Mesendoderm (in vitro differentiated cells): Measurements from ENCODE around the gene PILRB.

Experiments
- DNase-seq: peaks from one replicate; pipeline ENCODE4 v3.0.0; 2013
- H2AK5ac ChIP-seq: 2 replicates; pipeline ENCODE4 v1.6.1; 2013; ENCODE audit warnings: low read length, inconsistent platforms
- H2BK120ac ChIP-seq: 2 replicates; pipeline ENCODE4 v1.6.1; 2013; ENCODE audit warnings: low read depth, mild to moderate bottlenecking, low read length, moderate library complexity, mixed read lengths
- H2BK15ac ChIP-seq: replicated peaks from 2 replicates; pipeline ENCODE4 v1.6.1; 2013; ENCODE audit warnings: low read depth, mild to moderate bottlenecking, moderate library complexity
- H2BK5ac ChIP-seq: 2 replicates; pipeline ENCODE4 v1.6.1; 2013; ENCODE audit warnings: low read length, inconsistent platforms
- H3K18ac ChIP-seq: 2 replicates; pipeline ENCODE4 v1.6.1; 2013; ENCODE audit warnings: mild to moderate bottlenecking, low read length, mixed read lengths
- H3K23ac ChIP-seq: one replicate; pipeline ENCODE4 v1.6.1; 2013; ENCODE audit warnings: low read length
- H3K27ac ChIP-seq: 2 replicates; pipeline ENCODE4 v1.5.1; 2013; ENCODE audit warnings: low read depth, mild to moderate bottlenecking, inconsistent platforms, low read length, moderate library complexity
- H3K27me3 ChIP-seq: 2 replicates; pipeline ENCODE4 v1.6.1; 2013; ENCODE audit warnings: low read length, control low read depth, mild to moderate bottlenecking, inconsistent platforms; ENCODE audit not compliant: insufficient read depth, poor library complexity
- H3K36me3 ChIP-seq: 2 replicates; pipeline ENCODE4 v1.6.1; 2013; ENCODE audit warnings: low read length, inconsistent platforms; ENCODE audit not compliant: control insufficient read depth, insufficient read depth
- H3K4ac ChIP-seq: one replicate; pipeline ENCODE4 v1.6.1; 2013; ENCODE audit warnings: low read depth, mild to moderate bottlenecking, low read length, moderate library complexity
- H3K4me1 ChIP-seq: 2 replicates; pipeline ENCODE4 v1.6.1; 2013; ENCODE audit warnings: low read depth, low read length, inconsistent platforms; ENCODE audit not compliant: control insufficient read depth
- H3K4me2 ChIP-seq: 2 replicates; pipeline ENCODE4 v1.6.1; 2013; ENCODE audit warnings: low read length
- H3K4me3 ChIP-seq: 2 replicates; pipeline ENCODE4 v1.5.1; 2013; ENCODE audit warnings: mild to moderate bottlenecking, low read length
- H3K56ac ChIP-seq: one replicate; pipeline ENCODE4 v1.6.1; 2013; ENCODE audit warnings: low read length
- H3K79me1 ChIP-seq: 2 replicates; pipeline ENCODE4 v1.6.1; 2013; ENCODE audit warnings: low read length, inconsistent platforms
- H3K79me2 ChIP-seq: 2 replicates; pipeline ENCODE4 v1.6.1; 2013; ENCODE audit warnings: mild to moderate bottlenecking, low read length; ENCODE audit not compliant: control insufficient read depth, insufficient read depth
- H3K9ac ChIP-seq: 2 replicates; pipeline ENCODE4 v1.6.1; 2013; ENCODE audit warnings: low read length, inconsistent platforms
- H4K5ac ChIP-seq: one replicate; pipeline ENCODE4 v1.6.1; 2013; ENCODE audit warnings: low read length
- H4K8ac ChIP-seq: one replicate; pipeline ENCODE4 v1.6.1; 2013; ENCODE audit warnings: low read depth, mild to moderate bottlenecking, control low read depth, low read length, moderate library complexity
- WGBS: extraction: QIAGEN DNeasy Blood & Tissue Kit; methylation state at CpG from one replicate; pipeline ENCODE4 v1.1.7; 2013; ENCODE audit warnings: low lambda C conversion rate, missing lambda C conversion rate; ENCODE audit not compliant: insufficient coverage; ENCODE audit errors: extremely low coverage; 5-methylcytosine and 5-hydroxymethylcytosine counted together

Gene PILRB

GRCh38 chr7:100397315-100398081, 39.6 kb downstream of the PILRB start:
- Histone ChIP-seq H3K79me2 (no peaks in the 10 kb centered on the region), H4K8ac (no peak overlapping the region), H3K4me1 (no peaks in the 10 kb centered on the region), H3K56ac (no peak overlapping the region), H2BK120ac (no peak overlapping the region), H3K79me1 (no peaks in the 10 kb centered on the region), H2BK15ac (no peak overlapping the region), H3K4me3 (no peak overlapping the region), H3K4ac (no peak overlapping the region), H3K27me3 (no peaks in the 10 kb centered on the region), H2BK5ac (no peak overlapping the region), H3K36me3 (no peaks in the 10 kb centered on the region), H3K18ac (no peak overlapping the region), H3K4me2 (no peak overlapping the region), H4K5ac (no peak overlapping the region), H3K27ac (no peak overlapping the region), H3K23ac (no peak overlapping the region), H3K9ac (no peak overlapping the region), H2AK5ac (no peak overlapping the region)
- WGBS: no CpG with 5 or more reads among the region's 13 CpGs
- DNase-seq: no peak

- no peak overlapping the region for H3K23ac ChIP-seq
- no peaks in the 10 kb centered on the region for H3K79me1 ChIP-seq
- no peak overlapping the region for H2BK15ac ChIP-seq
- H4K5ac ChIP-seq: no peak overlapping the region
- H2BK5ac ChIP-seq: no peak overlapping the region
- no peak overlapping the region for H3K18ac ChIP-seq
- WGBS: no CpG with 5 or more reads among the region's 2 CpGs
- no peaks in the 10 kb centered on the region for H3K36me3 ChIP-seq
- H4K8ac ChIP-seq: no peak overlapping the region
- no peaks in the 10 kb centered on the region for H3K4me1 ChIP-seq
- H3K4me2 ChIP-seq: no peak overlapping the region
- H3K56ac ChIP-seq: no peak overlapping the region
- H3K4me3 ChIP-seq: no peak overlapping the region
- no peak for DNase-seq
- no peaks in the 10 kb centered on the region for H3K27me3 ChIP-seq
- no peak overlapping the region for H3K9ac ChIP-seq
- no peak overlapping the region for H2BK120ac ChIP-seq
- no peak overlapping the region for H2AK5ac ChIP-seq
- no peak overlapping the region for H3K4ac ChIP-seq
- no peak overlapping the region for H3K27ac ChIP-seq
- no peaks in the 10 kb centered on the region for H3K79me2 ChIP-seq
These were observed 40.3 kb downstream of the PILRB start for GRCh38 chr7:100398239-100398638.

- Histone ChIP-seq H3K79me1 (no peaks in the 10 kb centered on the region), H3K4me3 (no peak overlapping the region), H2BK120ac (no peak overlapping the region), H3K27ac (no peak overlapping the region), H3K9ac (no peak overlapping the region), H3K4me2 (no peak overlapping the region), H3K18ac (no peak overlapping the region), H3K23ac (no peak overlapping the region), H4K5ac (no peak overlapping the region), H3K4me1 (no peaks in the 10 kb centered on the region), H3K56ac (no peak overlapping the region), H2BK5ac (no peak overlapping the region), H2BK15ac (no peak overlapping the region), H3K27me3 (no peaks in the 10 kb centered on the region), H2AK5ac (no peak overlapping the region), H3K79me2 (no peaks in the 10 kb centered on the region), H4K8ac (no peak overlapping the region), H3K36me3 (no peaks in the 10 kb centered on the region), H3K4ac (no peak overlapping the region)
- DNase-seq: no peak
- no CpG with 5 or more reads among the region's 3 CpGs for WGBS
These were observed 42.1 kb downstream of the PILRB start for GRCh38 chr7:100400041-100400440.

GRCh38 chr7:100400656-100401055, 42.7 kb downstream of the PILRB start:
- Histone ChIP-seq H3K4me3 (no peak overlapping the region), H3K4ac (no peak overlapping the region), H2BK5ac (no peak overlapping the region), H3K4me1 (no peaks in the 10 kb centered on the region), H3K36me3 (no peaks in the 10 kb centered on the region), H3K4me2 (no peak overlapping the region), H3K9ac (no peak overlapping the region), H3K23ac (no peak overlapping the region), H4K8ac (no peak overlapping the region), H2BK15ac (no peak overlapping the region), H3K27ac (no peak overlapping the region), H3K79me1 (no peaks in the 10 kb centered on the region), H2AK5ac (no peak overlapping the region), H3K56ac (no peak overlapping the region), H3K27me3 (no peaks in the 10 kb centered on the region), H3K18ac (no peak overlapping the region), H3K79me2 (no peaks in the 10 kb centered on the region), H2BK120ac (no peak overlapping the region), H4K5ac (no peak overlapping the region)
- WGBS: no CpG with 5 or more reads among the region's 11 CpGs
- DNase-seq: peak; percentile 65

- no peak overlapping the region for H2BK15ac ChIP-seq
- no peak overlapping the region for H3K18ac ChIP-seq
- H3K27me3 ChIP-seq: no peaks in the 10 kb centered on the region
- no peaks in the 10 kb centered on the region for H3K36me3 ChIP-seq
- no peak overlapping the region for H2BK120ac ChIP-seq
- no peak overlapping the region for H3K4ac ChIP-seq
- H3K79me2 ChIP-seq: no peaks in the 10 kb centered on the region
- no peak overlapping the region for H3K9ac ChIP-seq
- H3K4me2 ChIP-seq: no peak overlapping the region
- no peak overlapping the region for H3K56ac ChIP-seq
- H4K5ac ChIP-seq: no peak overlapping the region
- no peak overlapping the region for H3K23ac ChIP-seq
- H3K4me3 ChIP-seq: no peak overlapping the region
- no peak overlapping the region for H4K8ac ChIP-seq
- no peak overlapping the region for H3K27ac ChIP-seq
- no peaks in the 10 kb centered on the region for H3K4me1 ChIP-seq
- no peak overlapping the region for H2AK5ac ChIP-seq
- no peak overlapping the region for H2BK5ac ChIP-seq
- no CpG with 5 or more reads among the region's 5 CpGs for WGBS
- H3K79me1 ChIP-seq: no peaks in the 10 kb centered on the region
- no peak for DNase-seq
These were observed 43.9 kb downstream of the PILRB start for GRCh38 chr7:100401811-100402210.

- Histone ChIP-seq H3K27me3 (no peaks in the 10 kb centered on the region), H2AK5ac (no peak overlapping the region), H3K4me2 (no peak overlapping the region), H3K79me2 (no peaks in the 10 kb centered on the region), H3K27ac (no peak overlapping the region), H3K9ac (no peak overlapping the region), H2BK15ac (no peak overlapping the region), H3K79me1 (no peaks in the 10 kb centered on the region), H3K23ac (no peak overlapping the region), H3K18ac (no peak overlapping the region), H4K8ac (no peak overlapping the region), H3K4me3 (no peak overlapping the region), H3K4ac (no peak overlapping the region), H3K36me3 (no peaks in the 10 kb centered on the region), H2BK5ac (no peak overlapping the region), H3K56ac (no peak overlapping the region), H2BK120ac (no peak overlapping the region), H3K4me1 (no peaks in the 10 kb centered on the region), H4K5ac (no peak overlapping the region)
- WGBS: no CpG with 5 or more reads among the region's 2 CpGs
- no peak for DNase-seq
These were observed 44.3 kb downstream of the PILRB start for GRCh38 chr7:100402241-100402640.
